GM18499 (cell line): Measurements from ENCODE around the gene MMD.
"Not testable (repeated sequence)": the region's sequence is repeated elsewhere in the genome, so short reads cannot be mapped to it uniquely, and the experiment has no call there.

ENCODE experiments used
- ATAC-seq: cut with Tn5 transposase; IDR thresholded peaks from one replicate; pipeline ENCODE4 v1.9.1; 2021; ENCODE audit warnings: moderate number of reproducible peaks; ENCODE audit not compliant: insufficient read depth, unreplicated experiment

Gene MMD

GRCh38 chr17:55421179-55421934 lies at the start of gene MMD:
Gene MMD, minus strand, starts transcription at chr17:55421835. Its CDS starts 140 bp downstream, at chr17:55421695.
- peak; percentile 7 for ATAC-seq

- no peak for ATAC-seq
Observed at GRCh38 chr17:55466671-55467070, 45.0 kb upstream of the MMD start.

- not testable (repeated sequence) for ATAC-seq
Observed at GRCh38 chr17:55465771-55466170, 44.1 kb upstream of the MMD start.

GRCh38 chr17:55463600-55463999 lies 42.0 kb upstream of the MMD start:
- no peak for ATAC-seq

GRCh38 chr17:55462711-55463110 lies 41.1 kb upstream of the MMD start:
- no peak for ATAC-seq

GRCh38 chr17:55462234-55462633 lies 40.6 kb upstream of the MMD start:
- no peak for ATAC-seq

- peak; percentile 46 for ATAC-seq
Observed at GRCh38 chr17:55458978-55459377, 37.3 kb upstream of the MMD start.

- ATAC-seq: no peak
Observed at GRCh38 chr17:55458287-55458900, 36.8 kb upstream of the MMD start.

- no peak for ATAC-seq
Observed at GRCh38 chr17:55456307-55457240, 34.9 kb upstream of the MMD start.

GRCh38 chr17:55454906-55455474 lies 33.4 kb upstream of the MMD start:
- no peak for ATAC-seq

GRCh38 chr17:55453839-55454557 lies 32.4 kb upstream of the MMD start:
- no peak for ATAC-seq

GRCh38 chr17:55452139-55452790 lies 30.6 kb upstream of the MMD start:
- no peak for ATAC-seq

GRCh38 chr17:55451758-55452138 lies 30.1 kb upstream of the MMD start:
- ATAC-seq: no peak

GRCh38 chr17:55451203-55451641 lies 29.6 kb upstream of the MMD start:
- ATAC-seq: no peak

GRCh38 chr17:55450232-55450825 lies 28.7 kb upstream of the MMD start:
- ATAC-seq: no peak

- no peak for ATAC-seq
Observed at GRCh38 chr17:55448681-55449080, 27.0 kb upstream of the MMD start.

- ATAC-seq: no peak
Observed at GRCh38 chr17:55446581-55447205, 25.1 kb upstream of the MMD start.

- not testable (repeated sequence) for ATAC-seq
Observed at GRCh38 chr17:55446004-55446403, 24.4 kb upstream of the MMD start.
